CD4-positive, alpha-beta T cell treated with Interleukin-4 for 4 hours (primary cell): ENCODE results near the gene NT5DC3.

Experiments used
- DNase-seq: peaks from one replicate; pipeline ENCODE4 v3.0.0-alpha.2; 2020

Gene NT5DC3

GRCh38 chr12:103780093-103780440, 61.0 kb downstream of the NT5DC3 start:
- no peak for DNase-seq

- no peak for DNase-seq
Observed at GRCh38 chr12:103779410-103780092, 61.5 kb downstream of the NT5DC3 start.

- DNase-seq = no peak
Observed at GRCh38 chr12:103778781-103779180, 62.3 kb downstream of the NT5DC3 start.

- no peak for DNase-seq
Observed at GRCh38 chr12:103774977-103775560, 66.0 kb downstream of the NT5DC3 start.

GRCh38 chr12:103773109-103773910, 67.7 kb downstream of the NT5DC3 start:
- DNase-seq = no peak

GRCh38 chr12:103772367-103773108, 68.5 kb downstream of the NT5DC3 start:
- DNase-seq = no peak

- no peak for DNase-seq
Observed at GRCh38 chr12:103771466-103771865, 69.6 kb downstream of the NT5DC3 start.

- no peak for DNase-seq
Observed at GRCh38 chr12:103769240-103769945, 71.6 kb downstream of the NT5DC3 start.

GRCh38 chr12:103768467-103769123, 72.4 kb downstream of the NT5DC3 start:
- DNase-seq = no peak

GRCh38 chr12:103766028-103766427, 75.0 kb downstream of the NT5DC3 start:
- DNase-seq = no peak

GRCh38 chr12:103765322-103765721, 75.7 kb downstream of the NT5DC3 start:
- DNase-seq = no peak

- DNase-seq = no peak
Observed at GRCh38 chr12:103762473-103762872, 78.6 kb downstream of the NT5DC3 start.

- DNase-seq = no peak
Observed at GRCh38 chr12:103758310-103759089, 82.5 kb downstream of the NT5DC3 start.

- DNase-seq = no peak
Observed at GRCh38 chr12:103757248-103757647, 83.8 kb downstream of the NT5DC3 start.

- DNase-seq = no peak
Observed at GRCh38 chr12:103756443-103756842, 84.6 kb downstream of the NT5DC3 start.

- DNase-seq = no peak
Observed at GRCh38 chr12:103755425-103755824, 85.6 kb downstream of the NT5DC3 start.

- DNase-seq = no peak
Observed at GRCh38 chr12:103751600-103751999, 89.4 kb downstream of the NT5DC3 start.

- DNase-seq = no peak
Observed at GRCh38 chr12:103751171-103751570, 89.9 kb downstream of the NT5DC3 start.

GRCh38 chr12:103748875-103749274, 92.2 kb downstream of the NT5DC3 start:
- DNase-seq = no peak

- DNase-seq = no peak
Observed at GRCh38 chr12:103748002-103748401, 93.0 kb downstream of the NT5DC3 start.

- DNase-seq = no peak
Observed at GRCh38 chr12:103745962-103746361, 95.1 kb downstream of the NT5DC3 start.
